COLO829 (cell line): Measurements from ENCODE around the gene MSX2.

ENCODE experiments used
- DNase-seq: peaks from one replicate; pipeline ENCODE4 v3.0.0; 2012; ENCODE audit warnings: low spot score

MSX2 gene

GRCh38 chr5:174718880-174719610 is 5.3 kb upstream of the MSX2 start:
- no peak for DNase-seq

GRCh38 chr5:174719793-174720611 is 4.4 kb upstream of the MSX2 start:
- no peak for DNase-seq

GRCh38 chr5:174720612-174721529 is 3.5 kb upstream of the MSX2 start:
- no peak for DNase-seq

- DNase-seq, result no peak
Measured at GRCh38 chr5:174721530-174722432, 2.6 kb upstream of the MSX2 start.

GRCh38 chr5:174722500-174722899 is 1.9 kb upstream of the MSX2 start:
- no peak for DNase-seq

- DNase-seq, result no peak
Measured at GRCh38 chr5:174723315-174723978, 935 bp upstream of the MSX2 start.

- peak; percentile 6 for DNase-seq
Measured at GRCh38 chr5:174723979-174724483, 351 bp upstream of the MSX2 start.

- DNase-seq, result no peak
Measured at GRCh38 chr5:174725261-174725990, 1.0 kb downstream of the MSX2 start.

- no peak for DNase-seq
Measured at GRCh38 chr5:174725991-174726601, 1.7 kb downstream of the MSX2 start.

GRCh38 chr5:174726916-174727793 is 2.8 kb downstream of the MSX2 start:
- no peak for DNase-seq

GRCh38 chr5:174727794-174728680 is 3.7 kb downstream of the MSX2 start:
- no peak for DNase-seq

- DNase-seq, result no peak
Measured at GRCh38 chr5:174729075-174729680, 4.8 kb downstream of the MSX2 start.

GRCh38 chr5:174731214-174732035 is 7.0 kb downstream of the MSX2 start:
- no peak for DNase-seq

GRCh38 chr5:174732036-174733020 is 7.9 kb downstream of the MSX2 start:
- DNase-seq, result no peak
